Measurements from ENCODE around the gene NDST1.

- TF ChIP-seq POLR2A (IDR thresholded peaks at IDR 0.05) (no peak), CTCF (IDR thresholded peaks at IDR 0.05) (no peak)
Observed at GRCh38 chr5:150551066-150551465, 43.1 kb downstream of the NDST1 start.
